GM23248 (cell line): ENCODE results near the gene FXYD5.

Source experiments
- EZH2 ChIP-seq: fragments of 200-600 bp; sonication (generic); IDR thresholded peaks from 2 replicates; pipeline ENCODE4 v1.6.1; 2018; ENCODE audit warnings: antibody characterized with exemption, mild to moderate bottlenecking; ENCODE audit not compliant: insufficient read depth, poor library complexity, severe bottlenecking
- EZH2phosphoT487 ChIP-seq: fragments of 200-600 bp; sonication (generic); IDR thresholded peaks from 2 replicates; pipeline ENCODE4 v1.6.1; 2018; ENCODE audit warnings: antibody characterized with exemption, moderate library complexity, mild to moderate bottlenecking, low read depth; ENCODE audit not compliant: insufficient read depth

GRCh38 chr19:35184267-35184666 lies 29.7 kb downstream of the FXYD5 start:
- TF ChIP-seq EZH2: no peak
- no peak for TF ChIP-seq EZH2phosphoT487
